Right lung (tissue), 5 donors: ENCODE data around the gene NUDT2. TPM values are rescaled to one million over a fixed set of nuclear protein-coding genes. Genes with fewer than 3 reads are reported as not detected.

Experiments used
- DNase-seq, 2 donors: peaks; one replicate each; pipeline ENCODE4 v3.0.0-alpha.2; 2013
- polyA plus RNA-seq, 5 donors: library from polyadenylated mRNA; unstranded; fragments of 120-200 nt; gene quantifications; one replicate each; pipeline versions ENCODE4 v1.2.1 to v1.2.3, GENCODE V29; 2013; ENCODE audit warnings: inconsistent platforms in 1 of 5, low replicate concordance in 1 of 5; ENCODE audit not compliant: insufficient read length in 5 of 5, insufficient read depth in 1 of 5

Gene NUDT2
- polyA plus RNA-seq, 5 donors, result 18.0 to 28.0 (median 22.8) TPM

- no peak for DNase-seq
These were observed 40.3 kb downstream of the NUDT2 start for GRCh38 chr9:34369636-34370035.

GRCh38 chr9:34370335-34370969 lies 41.1 kb downstream of the NUDT2 start:
- DNase-seq, result no peak

GRCh38 chr9:34370970-34371880 lies 41.9 kb downstream of the NUDT2 start:
- no peak for DNase-seq

- DNase-seq, result no peak
These were observed 42.6 kb downstream of the NUDT2 start for GRCh38 chr9:34371886-34372466.

- no peak for DNase-seq
These were observed 43.2 kb downstream of the NUDT2 start for GRCh38 chr9:34372467-34373011.

- DNase-seq, result no peak
These were observed 44.4 kb downstream of the NUDT2 start for GRCh38 chr9:34373749-34374148.

- DNase-seq, result no peak
These were observed 45.0 kb downstream of the NUDT2 start for GRCh38 chr9:34374339-34374738.

- DNase-seq, result no peak
These were observed 45.7 kb downstream of the NUDT2 start for GRCh38 chr9:34374905-34375552.

- DNase-seq, result no peak
These were observed 46.7 kb downstream of the NUDT2 start for GRCh38 chr9:34375901-34376595.

- DNase-seq, result peak; percentile 81 to 85
These were observed 47.4 kb downstream of the NUDT2 start, which contains the start of gene MYORG for GRCh38 chr9:34376596-34377403. TSS of gene MYORG (minus strand) at chr9:34376898. CDS start at chr9:34372943, 3,955 bp downstream.

GRCh38 chr9:34377404-34377746 lies 48.0 kb downstream of the NUDT2 start:
- DNase-seq, result no peak

- DNase-seq, result no peak
These were observed 49.1 kb downstream of the NUDT2 start for GRCh38 chr9:34378376-34379060.

- peak in 1 of 2 donors; percentile 60 for DNase-seq
These were observed 50.1 kb downstream of the NUDT2 start for GRCh38 chr9:34379334-34380033.

- no peak for DNase-seq
These were observed 50.7 kb downstream of the NUDT2 start for GRCh38 chr9:34380034-34380510.

- no peak for DNase-seq
These were observed 51.3 kb downstream of the NUDT2 start for GRCh38 chr9:34380511-34381315.

GRCh38 chr9:34381323-34381722 lies 52.0 kb downstream of the NUDT2 start:
- no peak for DNase-seq

- no peak for DNase-seq
These were observed 52.7 kb downstream of the NUDT2 start for GRCh38 chr9:34382054-34382453.

GRCh38 chr9:34382879-34383278 lies 53.5 kb downstream of the NUDT2 start:
- DNase-seq, result no peak
